ENCODE measurements around the gene IFT43.

Gene IFT43

GRCh38 chr14:76100236-76100635, 114.7 kb downstream of the IFT43 start:
- H3K27ac ChIP-seq (ENCODE audit: low read depth, low read length) = peak overlapping the region; percentile 56
- no peak overlapping the region for H3K4me3 ChIP-seq (ENCODE audit: low read depth in 1 of 2, low read length in 2 of 2)
- peaks cover 20% of the 10 kb centered on the region for H3K4me1 ChIP-seq (ENCODE audit: insufficient read depth, low read length)
- H3K9me3 ChIP-seq (ENCODE audit: low read length) = no peaks in the 10 kb centered on the region
- H3K9ac ChIP-seq (ENCODE audit: low read length) = no peak overlapping the region
- H3K36me3 ChIP-seq (ENCODE audit: insufficient read depth, low read length) = no peaks in the 10 kb centered on the region
- H3K27me3 ChIP-seq (ENCODE audit: control insufficient read depth in 1 of 2, insufficient read depth in 2 of 2, low read length in 2 of 2) = no peaks in the 10 kb centered on the region

- Histone ChIP-seq H3K4me3 (ENCODE audit: low read depth in 1 of 2, low read length in 2 of 2) (peak overlapping the region in 1 of 2 donors; percentile 44), H3K27me3 (ENCODE audit: control insufficient read depth in 1 of 2, insufficient read depth in 2 of 2, low read length in 2 of 2) (no peaks in the 10 kb centered on the region), H3K9me3 (ENCODE audit: low read length) (no peaks in the 10 kb centered on the region), H3K27ac (ENCODE audit: low read depth, low read length) (peak overlapping the region; percentile 20), H3K9ac (ENCODE audit: low read length) (no peak overlapping the region), H3K4me1 (ENCODE audit: insufficient read depth, low read length) (peaks cover 20% of the 10 kb centered on the region), H3K36me3 (ENCODE audit: insufficient read depth, low read length) (no peaks in the 10 kb centered on the region)
Observed at GRCh38 chr14:76101391-76102379, 116.1 kb downstream of the IFT43 start.

- Histone ChIP-seq H3K9ac (ENCODE audit: low read length) (no peak overlapping the region), H3K27ac (ENCODE audit: low read depth, low read length) (no peak overlapping the region), H3K4me1 (ENCODE audit: insufficient read depth, low read length) (peaks cover 20% of the 10 kb centered on the region), H3K4me3 (ENCODE audit: low read depth in 1 of 2, low read length in 2 of 2) (no peak overlapping the region), H3K27me3 (ENCODE audit: control insufficient read depth in 1 of 2, insufficient read depth in 2 of 2, low read length in 2 of 2) (peaks cover 0 to 5% of the 10 kb centered on the region in 2 donors), H3K9me3 (ENCODE audit: low read length) (no peaks in the 10 kb centered on the region), H3K36me3 (ENCODE audit: insufficient read depth, low read length) (no peaks in the 10 kb centered on the region)
Observed at GRCh38 chr14:76104802-76105355, 119.3 kb downstream of the IFT43 start.

GRCh38 chr14:76106188-76106587, 120.6 kb downstream of the IFT43 start:
- no peak overlapping the region for H3K9ac ChIP-seq (ENCODE audit: low read length)

GRCh38 chr14:76109087-76109880, 123.7 kb downstream of the IFT43 start:
- Histone ChIP-seq H3K36me3 (ENCODE audit: insufficient read depth, low read length) (no peaks in the 10 kb centered on the region), H3K4me1 (ENCODE audit: insufficient read depth, low read length) (no peaks in the 10 kb centered on the region), H3K4me3 (ENCODE audit: low read depth in 1 of 2, low read length in 2 of 2) (no peak overlapping the region), H3K9me3 (ENCODE audit: low read length) (no peaks in the 10 kb centered on the region), H3K27me3 (ENCODE audit: control insufficient read depth in 1 of 2, insufficient read depth in 2 of 2, low read length in 2 of 2) (peaks cover 0 to 5% of the 10 kb centered on the region in 2 donors), H3K9ac (ENCODE audit: low read length) (no peak overlapping the region), H3K27ac (ENCODE audit: low read depth, low read length) (no peak overlapping the region)

More at GRCh38 chr14:76106188-76106587, 120.6 kb downstream of the IFT43 start:
- Histone ChIP-seq H3K4me1 (ENCODE audit: insufficient read depth, low read length) (peaks cover 15% of the 10 kb centered on the region), H3K27me3 (ENCODE audit: control insufficient read depth in 1 of 2, insufficient read depth in 2 of 2, low read length in 2 of 2) (peaks cover 0 to 5% of the 10 kb centered on the region in 2 donors), H3K9me3 (ENCODE audit: low read length) (no peaks in the 10 kb centered on the region), H3K27ac (ENCODE audit: low read depth, low read length) (no peak overlapping the region), H3K36me3 (ENCODE audit: insufficient read depth, low read length) (no peaks in the 10 kb centered on the region), H3K4me3 (ENCODE audit: low read depth in 1 of 2, low read length in 2 of 2) (no peak overlapping the region)

GRCh38 chr14:76112889-76113624, 127.5 kb downstream of the IFT43 start:
- H3K36me3 ChIP-seq (ENCODE audit: insufficient read depth, low read length) = no peaks in the 10 kb centered on the region
- H3K9ac ChIP-seq (ENCODE audit: low read length) = no peak overlapping the region
- H3K9me3 ChIP-seq (ENCODE audit: low read length) = no peaks in the 10 kb centered on the region
- no peaks in the 10 kb centered on the region for H3K4me1 ChIP-seq (ENCODE audit: insufficient read depth, low read length)
- no peak overlapping the region for H3K27ac ChIP-seq (ENCODE audit: low read depth, low read length)
- no peak overlapping the region for H3K4me3 ChIP-seq (ENCODE audit: low read depth in 1 of 2, low read length in 2 of 2)
- H3K27me3 ChIP-seq (ENCODE audit: control insufficient read depth in 1 of 2, insufficient read depth in 2 of 2, low read length in 2 of 2) = no peaks in the 10 kb centered on the region

GRCh38 chr14:76113691-76114090, 128.1 kb downstream of the IFT43 start:
- Histone ChIP-seq H3K4me3 (ENCODE audit: low read depth in 1 of 2, low read length in 2 of 2) (no peak overlapping the region), H3K9me3 (ENCODE audit: low read length) (no peaks in the 10 kb centered on the region), H3K36me3 (ENCODE audit: insufficient read depth, low read length) (no peaks in the 10 kb centered on the region), H3K4me1 (ENCODE audit: insufficient read depth, low read length) (no peaks in the 10 kb centered on the region), H3K27ac (ENCODE audit: low read depth, low read length) (no peak overlapping the region), H3K9ac (ENCODE audit: low read length) (no peak overlapping the region), H3K27me3 (ENCODE audit: control insufficient read depth in 1 of 2, insufficient read depth in 2 of 2, low read length in 2 of 2) (no peaks in the 10 kb centered on the region)

GRCh38 chr14:76115010-76115422, 129.5 kb downstream of the IFT43 start:
- H3K4me3 ChIP-seq (ENCODE audit: low read depth in 1 of 2, low read length in 2 of 2) = no peak overlapping the region
- no peak overlapping the region for H3K9ac ChIP-seq (ENCODE audit: low read length)
- no peaks in the 10 kb centered on the region for H3K4me1 ChIP-seq (ENCODE audit: insufficient read depth, low read length)
- no peaks in the 10 kb centered on the region for H3K36me3 ChIP-seq (ENCODE audit: insufficient read depth, low read length)
- H3K27ac ChIP-seq (ENCODE audit: low read depth, low read length) = no peak overlapping the region
- no peaks in the 10 kb centered on the region for H3K27me3 ChIP-seq (ENCODE audit: control insufficient read depth in 1 of 2, insufficient read depth in 2 of 2, low read length in 2 of 2)
- H3K9me3 ChIP-seq (ENCODE audit: low read length) = no peaks in the 10 kb centered on the region

GRCh38 chr14:76117789-76118484, 132.4 kb downstream of the IFT43 start:
- Histone ChIP-seq H3K9ac (ENCODE audit: low read length) (no peak overlapping the region), H3K4me1 (ENCODE audit: insufficient read depth, low read length) (no peaks in the 10 kb centered on the region), H3K27me3 (ENCODE audit: control insufficient read depth in 1 of 2, insufficient read depth in 2 of 2, low read length in 2 of 2) (no peaks in the 10 kb centered on the region), H3K36me3 (ENCODE audit: insufficient read depth, low read length) (no peaks in the 10 kb centered on the region), H3K9me3 (ENCODE audit: low read length) (no peaks in the 10 kb centered on the region), H3K4me3 (ENCODE audit: low read depth in 1 of 2, low read length in 2 of 2) (no peak overlapping the region), H3K27ac (ENCODE audit: low read depth, low read length) (no peak overlapping the region)

GRCh38 chr14:76118594-76118993, 133.0 kb downstream of the IFT43 start:
- Histone ChIP-seq H3K27me3 (ENCODE audit: control insufficient read depth in 1 of 2, insufficient read depth in 2 of 2, low read length in 2 of 2) (no peaks in the 10 kb centered on the region), H3K4me3 (ENCODE audit: low read depth in 1 of 2, low read length in 2 of 2) (no peak overlapping the region), H3K4me1 (ENCODE audit: insufficient read depth, low read length) (no peaks in the 10 kb centered on the region), H3K9ac (ENCODE audit: low read length) (no peak overlapping the region), H3K9me3 (ENCODE audit: low read length) (no peaks in the 10 kb centered on the region), H3K36me3 (ENCODE audit: insufficient read depth, low read length) (no peaks in the 10 kb centered on the region), H3K27ac (ENCODE audit: low read depth, low read length) (no peak overlapping the region)
